HG03469 (cell line): ENCODE results near the gene ZNF263.

ENCODE experiments used
- ATAC-seq: cut with Tn5 transposase; IDR thresholded peaks from one replicate; pipeline ENCODE4 v1.9.1; 2021; ENCODE audit warnings: mild to moderate bottlenecking, moderate library complexity, moderate number of reproducible peaks; ENCODE audit not compliant: unreplicated experiment

The ZNF263 gene

DNA sequence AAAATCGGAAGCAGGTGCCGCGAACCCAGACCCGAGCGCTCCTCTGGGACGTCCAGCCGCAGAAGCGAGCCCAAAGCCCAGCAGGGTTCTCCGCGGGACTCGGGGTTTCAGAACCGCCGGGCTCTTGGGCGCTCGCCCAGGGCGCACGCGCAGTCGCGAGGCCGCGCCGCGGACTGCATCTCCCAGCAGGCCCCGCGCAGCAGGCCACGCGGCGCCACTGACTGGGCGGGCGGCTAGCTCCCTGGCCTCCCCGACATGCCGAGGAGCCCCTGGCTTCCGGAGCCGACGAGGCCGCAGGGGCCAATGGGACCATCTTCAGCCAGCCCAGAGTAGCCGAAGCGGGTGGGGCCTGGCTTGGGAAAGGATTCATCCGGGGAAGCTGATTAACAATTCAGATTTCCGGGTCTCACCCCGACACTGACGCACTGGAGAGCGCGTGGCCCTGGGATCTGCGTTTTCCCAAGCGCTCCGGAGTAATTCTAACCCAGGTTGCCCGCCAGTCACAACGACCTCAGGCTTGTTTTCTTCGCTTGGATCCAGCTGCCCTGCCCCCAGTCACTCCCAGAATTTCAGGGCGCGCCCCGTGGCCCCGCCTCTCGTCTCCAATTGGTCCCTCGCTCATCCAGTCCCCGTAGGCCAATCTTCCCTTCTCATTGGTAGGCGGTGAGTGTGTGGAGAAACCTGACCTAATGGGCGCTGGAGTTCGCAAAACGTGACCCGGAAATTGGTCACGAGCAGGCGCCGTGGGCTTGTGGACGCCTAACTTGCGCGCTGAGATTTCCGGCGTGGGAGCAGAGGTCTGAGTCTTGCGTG lies at the start of gene ZNF263:
Gene ZNF263, plus strand, starts transcription at position 762 of the 813 bp plus-strand sequence. CDS start 328 bp downstream, outside the sequence.
- peak; percentile 66 for ATAC-seq

DNA sequence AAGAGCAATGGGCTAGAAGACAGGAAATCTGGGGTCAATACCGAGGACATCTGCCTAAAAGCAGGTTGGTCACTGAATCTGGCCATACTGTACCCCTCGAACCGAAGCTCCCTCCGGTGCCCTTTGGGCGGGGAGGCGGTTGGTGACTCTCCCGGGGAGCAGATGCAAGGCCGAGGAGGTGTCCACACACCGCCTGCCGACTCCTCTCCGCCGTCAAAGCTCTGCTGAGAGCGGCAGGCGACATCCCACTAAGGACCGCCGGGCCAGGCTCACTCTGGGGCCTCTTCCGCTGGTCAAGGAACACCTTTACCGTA lies 48.8 kb upstream of the ZNF263 start:
- ATAC-seq = no peak

DNA sequence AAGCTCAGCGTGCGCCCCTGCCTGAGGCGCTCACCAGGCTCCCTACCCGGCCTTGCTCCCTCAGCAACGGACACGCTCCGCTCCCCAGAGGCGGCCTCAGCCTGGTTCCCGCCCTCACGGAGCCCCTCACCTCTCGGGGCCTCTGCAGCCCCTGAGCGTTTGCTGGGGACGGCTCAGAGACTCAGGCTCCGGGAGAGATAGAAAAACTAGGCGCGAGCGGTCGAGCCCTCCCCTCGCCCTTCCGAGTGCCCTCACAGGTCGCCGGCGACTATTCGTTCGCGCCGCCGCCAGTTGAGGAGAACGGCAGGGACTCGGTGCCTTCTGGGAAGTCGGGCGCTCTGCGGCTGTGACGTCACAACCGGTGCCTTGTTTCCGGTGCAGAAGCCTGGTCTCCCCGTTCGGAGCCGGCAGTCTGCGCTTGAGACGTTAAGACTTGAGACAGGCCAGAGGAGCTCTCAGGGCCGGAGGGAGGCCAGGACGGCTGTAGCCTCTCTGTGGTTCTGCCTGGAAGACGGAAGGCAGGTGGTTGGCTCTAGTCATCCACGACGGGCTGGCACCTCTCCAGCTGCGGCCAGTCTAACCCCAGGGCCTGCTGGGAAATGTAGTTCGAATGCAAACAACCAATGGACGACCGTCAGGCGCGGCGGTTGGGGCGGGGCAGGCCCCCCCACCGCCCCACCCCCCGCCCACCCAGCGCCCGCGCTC lies 48.3 kb upstream of the ZNF263 start, which contains the start of gene ZNF200:
Gene ZNF200, minus strand, starts transcription at position 302 of the 705 bp plus-strand sequence. CDS start 1,403 bp downstream, outside the sequence.
- ATAC-seq = peak; percentile 69

DNA sequence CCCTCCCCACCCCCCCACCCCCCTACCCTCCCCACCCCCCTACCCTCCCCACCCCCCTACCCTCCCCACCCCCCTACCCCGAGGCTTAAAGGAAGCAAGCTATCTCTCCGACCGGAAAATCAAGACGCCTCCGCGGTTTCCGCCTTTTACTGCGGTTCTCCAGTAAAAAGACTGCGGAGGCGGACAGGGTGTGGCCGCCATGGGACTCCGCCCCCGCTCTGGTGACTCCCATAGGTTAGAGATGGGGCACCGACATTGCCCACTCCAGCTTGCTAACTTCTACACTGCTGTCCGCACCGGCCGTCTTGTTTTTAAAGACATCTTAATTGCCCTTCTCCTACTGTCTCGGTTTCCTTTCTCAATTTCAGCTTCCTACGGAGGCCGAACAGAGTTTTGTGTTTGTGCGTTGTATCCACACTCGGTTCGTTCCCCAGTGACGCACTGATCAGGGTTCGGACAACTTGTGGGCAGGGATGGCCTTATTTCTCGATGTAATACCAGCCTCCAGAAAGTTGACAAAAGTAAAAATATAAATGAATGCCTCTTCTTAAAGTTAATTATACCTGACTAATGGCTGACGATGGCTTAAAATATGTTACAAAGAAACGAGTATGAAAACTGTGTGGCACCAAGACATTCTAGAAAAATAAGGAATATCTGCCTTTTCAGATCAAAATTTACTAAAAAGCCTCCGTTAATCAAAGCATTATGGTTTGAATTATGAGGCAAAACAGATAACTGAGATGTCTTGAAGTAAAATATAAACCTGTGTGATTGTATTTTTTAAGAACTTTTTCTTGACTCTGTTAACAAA lies 47.2 kb upstream of the ZNF263 start:
- ATAC-seq = no peak

DNA sequence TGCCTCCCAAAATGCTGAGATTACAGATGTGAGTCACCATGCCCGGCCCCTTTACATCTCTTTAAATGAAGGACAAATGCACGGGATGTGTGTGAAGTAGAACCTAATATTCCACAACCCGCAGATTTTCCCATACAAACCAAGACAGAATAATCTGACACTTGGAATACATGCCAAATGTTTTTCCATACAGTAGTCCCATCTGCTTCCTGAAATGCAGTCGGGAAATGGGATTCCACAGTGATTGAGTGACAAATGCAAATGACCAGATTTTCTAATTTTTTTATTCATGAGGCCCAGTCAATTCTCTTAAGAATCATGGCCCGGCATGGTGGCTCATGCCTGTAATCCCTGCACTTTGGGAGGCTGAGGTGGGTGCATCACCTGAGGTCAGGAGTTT lies 41.5 kb upstream of the ZNF263 start:
- no peak for ATAC-seq

DNA sequence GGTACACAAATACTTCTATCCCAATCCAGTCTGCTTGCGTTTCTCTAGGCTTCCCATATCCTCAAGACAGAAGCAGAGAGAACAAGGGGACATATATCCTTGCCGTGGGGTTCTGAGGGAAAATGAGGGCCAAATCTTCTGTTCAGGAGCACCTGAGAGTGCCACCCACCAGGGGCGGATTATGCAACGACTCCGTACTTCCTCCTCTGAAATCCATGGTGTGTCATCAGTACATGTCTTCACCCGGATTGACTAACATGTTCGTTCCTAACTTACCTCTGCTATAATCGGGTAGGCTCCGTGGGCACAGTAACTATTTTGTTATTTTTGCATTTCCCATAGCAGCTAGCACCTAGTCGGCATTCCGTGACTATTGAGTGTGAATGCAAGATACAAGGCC lies 40.6 kb upstream of the ZNF263 start:
- ATAC-seq = no peak

DNA sequence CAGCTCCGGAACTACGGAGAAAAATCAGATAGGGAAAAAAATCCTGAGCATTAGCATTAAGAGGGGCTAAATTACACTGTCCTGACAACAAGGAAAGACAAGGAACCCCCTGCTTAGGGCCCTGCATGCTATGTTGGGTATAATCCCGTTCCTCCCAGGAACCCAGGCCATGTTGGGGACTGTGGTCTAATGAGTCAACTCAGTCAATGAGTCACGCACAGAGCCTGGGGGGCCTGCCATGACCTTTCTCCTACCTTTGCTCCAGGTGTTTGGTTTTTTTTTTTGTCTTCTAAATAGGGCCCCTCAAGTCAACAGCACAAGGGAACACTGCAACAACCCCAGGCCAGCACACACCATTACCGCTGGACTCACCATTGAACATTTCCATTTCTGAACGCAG lies 39.4 kb upstream of the ZNF263 start:
- ATAC-seq = no peak

DNA sequence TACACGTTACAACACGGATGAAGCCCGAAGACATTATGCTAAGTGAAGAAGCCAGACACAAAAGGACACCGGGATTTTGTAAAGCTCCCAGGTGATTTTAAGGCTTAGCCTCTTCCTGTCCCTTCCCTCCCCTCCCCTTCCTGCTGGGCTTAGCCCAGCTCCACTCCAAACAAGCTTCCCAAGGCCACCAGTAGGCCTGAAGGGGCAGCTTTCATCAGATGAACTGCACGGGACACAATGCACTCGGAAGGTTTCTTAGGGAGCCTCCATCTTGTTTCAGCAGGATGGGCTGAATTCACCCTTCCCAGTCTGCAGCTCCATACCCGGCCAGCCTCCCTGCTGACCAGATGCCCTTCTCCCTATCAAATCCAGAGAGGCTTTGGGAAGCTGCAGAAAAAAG lies 37.3 kb upstream of the ZNF263 start:
- no peak for ATAC-seq

DNA sequence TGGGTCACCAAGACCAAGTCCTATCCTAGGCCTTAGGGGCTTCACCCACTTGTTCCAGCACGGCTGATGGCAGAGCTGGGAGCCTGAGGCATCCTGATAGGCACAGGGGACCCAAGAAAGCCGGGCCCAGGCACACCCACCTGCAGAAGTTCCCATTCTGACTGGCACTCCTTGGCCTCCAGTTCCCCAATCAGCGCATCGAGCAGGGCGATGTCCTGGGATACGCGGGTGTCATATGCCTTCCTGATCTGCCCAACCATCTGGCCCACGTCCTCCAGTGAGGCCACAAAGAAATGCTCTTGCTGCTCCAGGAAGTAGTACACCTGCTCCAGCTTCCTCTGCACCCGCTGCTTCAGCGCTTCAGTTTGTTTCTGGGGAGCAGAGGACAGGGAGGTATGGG lies 36.4 kb upstream of the ZNF263 start:
- ATAC-seq = no peak

DNA sequence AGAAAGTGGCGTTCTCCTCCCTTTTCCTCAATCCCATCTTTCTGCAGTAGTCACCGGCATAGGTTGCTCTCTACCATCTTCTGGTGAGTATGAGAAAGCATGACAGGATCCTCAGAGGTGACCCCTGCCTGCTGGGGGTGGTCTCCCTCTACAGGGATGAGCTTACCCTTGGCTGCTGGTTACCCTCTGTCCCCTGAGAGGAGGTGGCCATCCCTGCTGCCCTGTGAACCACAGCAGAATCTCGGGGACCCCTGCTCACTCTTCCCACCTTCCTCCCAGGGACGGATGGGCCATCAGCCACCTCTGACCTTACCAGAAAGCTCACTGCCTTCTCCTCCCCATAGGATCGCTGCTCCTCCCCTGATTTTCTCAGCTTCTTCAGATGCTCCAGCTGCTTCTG lies 34.7 kb upstream of the ZNF263 start:
- no peak for ATAC-seq

DNA sequence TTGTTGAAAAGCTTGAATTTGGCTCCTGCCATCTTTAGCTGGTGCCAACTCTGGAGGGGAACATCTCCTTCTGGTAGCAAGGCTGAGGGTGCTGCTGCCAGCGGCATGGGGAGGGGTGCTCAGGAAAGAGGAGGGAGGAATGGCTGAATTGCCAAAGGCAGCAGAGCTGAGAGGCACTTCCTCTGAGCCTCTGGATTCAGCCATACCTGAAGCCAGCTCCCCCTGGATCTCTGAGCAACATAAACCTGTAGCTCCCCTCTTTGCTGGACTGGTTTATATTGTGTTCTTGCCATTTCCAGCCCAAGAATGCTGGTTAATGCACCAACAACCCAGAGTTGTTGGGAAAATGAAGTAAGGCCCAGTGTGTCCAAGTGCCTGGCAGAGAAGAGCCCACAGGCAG lies 34.3 kb upstream of the ZNF263 start:
- ATAC-seq = no peak

DNA sequence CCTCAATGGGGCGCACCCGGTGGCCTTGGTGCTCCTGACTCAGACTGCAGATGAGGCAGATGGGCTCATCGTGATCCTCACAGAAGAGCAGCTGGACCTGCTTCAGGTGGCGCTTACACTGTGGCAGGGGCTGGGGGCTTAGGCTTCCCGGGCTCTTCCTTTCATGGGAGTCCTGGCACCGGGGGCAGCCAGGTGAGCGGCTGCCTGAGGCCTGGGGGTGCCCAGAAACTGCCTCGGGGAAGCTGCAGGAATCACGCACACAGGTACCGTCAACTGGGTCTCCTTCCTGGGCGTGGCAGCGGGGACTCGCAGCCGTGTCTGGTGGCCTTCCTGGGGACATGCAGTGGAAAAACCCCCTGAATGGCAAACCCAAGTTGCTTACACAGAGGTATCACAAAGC lies 33.8 kb upstream of the ZNF263 start:
- ATAC-seq = no peak

DNA sequence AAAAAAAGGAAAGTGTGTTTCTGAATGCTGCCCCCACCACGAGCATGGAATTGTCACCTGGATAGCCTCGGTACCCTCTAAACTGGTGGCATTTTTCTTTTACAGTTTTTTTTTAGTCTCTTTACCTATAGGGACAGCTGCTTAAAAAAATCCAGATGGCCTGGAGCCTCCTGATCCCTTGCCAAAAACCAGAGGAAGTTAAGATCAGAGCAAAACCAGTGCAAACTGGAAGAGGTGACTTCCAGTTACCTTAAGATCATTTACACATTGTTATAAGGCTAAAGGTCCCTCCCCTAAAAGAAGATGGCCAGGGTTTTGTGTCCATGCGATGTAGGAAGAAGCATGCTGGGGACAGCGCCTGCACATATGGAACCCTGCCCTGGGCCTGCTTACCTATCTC lies 30.3 kb upstream of the ZNF263 start:
- ATAC-seq = no peak

DNA sequence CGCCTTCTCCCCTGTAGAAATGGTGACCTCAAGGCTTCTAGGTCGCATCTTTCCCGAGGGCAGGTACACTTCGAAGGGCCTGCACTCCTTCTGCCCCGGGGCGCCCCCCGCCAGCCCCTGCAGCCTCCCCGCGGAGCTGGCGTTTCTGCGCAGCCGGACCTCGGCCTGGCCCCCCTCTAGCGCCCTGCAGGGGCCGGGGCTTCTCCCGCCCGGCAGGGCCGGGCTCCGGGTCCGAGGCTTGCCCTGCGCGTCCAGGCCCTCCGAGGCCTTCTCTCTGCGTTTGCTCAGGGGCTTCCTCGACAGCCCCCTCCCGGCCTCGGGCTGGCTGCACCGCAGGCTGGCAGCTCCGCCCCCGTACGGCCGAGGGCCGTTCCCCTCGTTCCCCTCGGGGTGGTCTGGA lies 29.0 kb upstream of the ZNF263 start:
- no peak for ATAC-seq

DNA sequence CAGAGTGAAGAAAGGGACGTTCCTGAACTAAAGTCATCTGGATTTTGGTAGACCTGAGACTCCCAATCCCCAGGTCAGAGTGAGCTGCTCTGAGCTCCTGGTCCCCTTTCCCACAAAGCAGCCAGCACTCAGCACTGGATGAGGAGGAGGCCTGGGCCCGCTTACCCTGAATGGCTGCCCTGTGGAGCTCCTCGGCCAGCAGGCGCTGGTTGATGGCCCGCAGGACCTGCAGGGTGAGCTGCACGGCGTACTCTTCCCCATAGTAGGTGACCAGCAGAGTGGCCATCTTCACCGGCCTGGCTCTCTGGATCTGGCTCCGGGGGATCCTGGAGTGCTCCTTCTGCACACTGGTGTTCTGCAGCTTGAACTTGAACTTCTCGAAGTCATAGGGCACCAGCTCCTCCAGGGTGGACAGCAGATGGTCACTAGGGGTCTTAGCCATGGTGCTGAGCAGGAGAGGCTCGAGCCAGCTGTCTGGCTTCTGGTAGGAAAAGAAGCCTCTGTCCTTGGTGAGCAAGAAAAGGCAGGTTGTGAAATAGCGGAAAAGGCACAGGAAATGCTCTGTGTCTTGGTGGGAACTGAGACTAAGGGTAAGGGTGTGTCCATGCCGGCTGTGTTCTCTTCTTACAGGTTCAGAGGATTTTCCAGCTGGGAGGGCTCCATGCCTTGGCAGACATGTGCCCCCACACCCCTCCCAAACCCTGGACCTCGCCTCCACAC lies 27.0 kb upstream of the ZNF263 start, which contains the start of gene MEFV:
Gene MEFV, minus strand, starts transcription at position 488 of the 720 bp plus-strand sequence. Its CDS starts 46 bp downstream, at position 442.
- ATAC-seq = no peak

DNA sequence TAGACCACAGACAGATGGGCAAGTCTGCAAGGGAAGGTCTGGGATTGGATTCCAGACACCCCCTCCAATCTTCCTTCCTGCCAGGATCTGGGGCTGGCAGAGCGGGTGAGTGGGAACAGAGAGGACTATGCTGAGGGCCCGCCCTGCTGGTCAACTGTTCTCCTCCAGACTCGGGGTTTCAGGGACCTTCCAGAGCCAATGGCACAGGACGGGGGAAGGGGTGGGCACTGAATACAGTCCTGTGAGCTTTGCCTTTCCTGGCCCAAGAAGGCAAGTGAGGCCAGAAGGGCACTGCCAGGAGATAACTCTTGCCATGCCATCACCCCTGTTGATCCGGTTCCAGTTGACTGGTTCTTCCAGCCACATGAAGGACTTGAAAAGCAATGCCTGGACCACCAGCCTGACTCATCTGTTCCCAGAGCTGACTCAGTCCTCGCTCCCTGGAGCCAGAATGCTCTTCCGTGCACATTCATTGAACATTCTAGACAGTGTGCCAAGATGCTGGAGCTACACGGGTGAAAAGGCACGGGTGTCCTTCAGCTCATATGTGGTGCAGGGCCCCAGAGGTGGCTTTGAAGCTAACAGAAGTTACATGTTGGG lies 26.3 kb upstream of the ZNF263 start:
- ATAC-seq = no peak

DNA sequence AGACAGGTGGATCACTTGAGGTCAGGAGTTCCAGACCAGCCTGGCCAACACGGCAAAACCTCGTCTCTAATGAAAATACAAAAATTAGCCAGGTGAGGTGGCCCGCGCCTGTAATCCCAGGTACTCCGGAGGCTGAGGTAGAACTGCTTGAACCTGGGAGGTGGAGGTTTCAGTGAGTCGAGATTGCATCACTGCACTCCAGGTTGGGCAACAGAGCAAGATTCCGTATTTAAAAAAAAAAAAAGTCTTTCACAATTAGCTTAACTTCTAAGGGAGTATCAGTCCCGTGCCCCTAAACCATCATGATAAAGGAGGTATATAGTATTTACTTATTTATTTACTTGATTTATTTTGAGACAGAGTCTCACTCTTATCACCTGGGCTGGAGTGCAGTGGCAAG lies 23.5 kb upstream of the ZNF263 start:
- ATAC-seq = no peak

DNA sequence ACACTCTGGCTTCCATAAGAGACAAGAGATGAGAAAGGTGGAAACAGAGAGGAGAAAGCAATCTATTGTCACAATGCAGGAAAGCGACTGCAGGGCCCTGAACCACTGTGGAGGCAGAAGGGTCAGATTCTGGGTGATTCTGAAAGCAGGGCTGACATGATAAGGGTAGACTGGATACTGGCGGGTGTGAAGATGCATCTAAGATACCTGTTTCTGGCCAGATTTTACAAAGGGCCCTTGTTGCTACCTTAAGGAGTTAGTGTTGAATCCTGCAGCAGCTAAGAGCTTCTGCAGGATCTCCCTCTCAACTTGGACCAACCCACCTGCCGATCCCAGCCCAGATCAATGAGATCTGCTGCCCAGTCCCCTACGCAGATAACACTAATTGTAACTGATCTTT lies 20.8 kb upstream of the ZNF263 start:
- ATAC-seq = no peak

DNA sequence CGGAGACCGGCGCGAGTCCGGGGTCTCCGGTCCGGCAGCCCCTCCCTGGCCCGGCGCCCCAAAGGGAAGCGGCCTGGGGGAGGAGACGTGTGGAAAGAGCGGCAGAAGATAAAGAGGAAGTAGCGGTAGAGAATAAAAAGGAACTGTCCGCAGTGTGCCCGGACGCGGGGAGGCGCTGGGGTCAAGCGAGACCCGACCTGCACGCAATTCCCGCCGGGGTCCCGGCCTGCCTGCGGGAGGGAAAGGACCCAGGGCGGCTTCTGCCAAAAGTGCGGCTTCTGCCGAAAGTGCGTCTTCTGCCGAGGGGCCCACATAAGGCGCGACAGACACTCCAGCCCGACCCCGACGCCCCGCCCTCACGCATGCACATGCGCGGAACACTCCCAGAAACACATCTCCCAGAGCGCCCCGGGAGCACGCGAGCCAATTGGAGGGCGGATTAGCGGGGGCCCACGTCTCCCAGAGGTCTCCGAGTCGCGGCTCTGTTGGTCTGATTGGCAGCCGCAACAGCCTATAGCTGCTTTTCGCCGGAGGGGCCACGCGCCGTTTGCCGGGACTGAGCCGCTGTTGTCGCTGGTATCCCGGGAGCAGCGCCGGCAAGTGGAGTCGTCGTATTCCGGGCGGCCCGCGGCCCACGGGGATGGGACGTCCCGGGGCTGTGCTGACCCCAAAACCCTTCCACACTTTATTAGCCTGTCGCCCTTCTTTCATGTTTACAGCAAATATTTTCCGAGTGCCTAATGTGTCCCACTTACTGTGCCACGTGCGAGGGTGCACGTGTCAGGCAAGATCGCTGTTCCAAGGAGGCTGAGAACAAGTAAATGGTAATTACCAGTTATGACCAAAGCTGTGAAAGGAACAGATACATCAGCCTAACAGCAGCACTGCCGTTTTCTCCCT lies 18.9 kb upstream of the ZNF263 start:
- ATAC-seq = peak; percentile 51
